Activated naive CD8-positive, alpha-beta T cell treated with anti-CD3 and anti-CD28 coated beads for 36 hours (primary cell): ENCODE data around the gene RASIP1. TPM values are rescaled to one million over a fixed set of nuclear protein-coding genes. Genes with fewer than 3 reads are reported as not detected.
"Not testable (repeated sequence)": the region's sequence is repeated elsewhere in the genome, so short reads cannot be mapped to it uniquely, and the experiment has no call there.

Source experiments
- DNase-seq: peaks from one replicate; pipeline ENCODE4 v3.0.0; 2021
- H3K27ac Mint-ChIP-seq: one replicate; pipeline ENCODE4 v1.8.0; 2022; ENCODE audit warnings: mild to moderate bottlenecking, moderate library complexity, mixed read lengths
- H3K27me3 Mint-ChIP-seq: one replicate; pipeline ENCODE4 v1.8.0; 2022; ENCODE audit warnings: mild to moderate bottlenecking, mixed read lengths
- H3K36me3 Mint-ChIP-seq: one replicate; pipeline ENCODE4 v1.8.0; 2021; ENCODE audit warnings: mild to moderate bottlenecking, mixed read lengths
- H3K4me1 Mint-ChIP-seq: one replicate; pipeline ENCODE4 v1.8.0; 2021; ENCODE audit warnings: mixed read lengths
- H3K4me3 Mint-ChIP-seq: one replicate; pipeline ENCODE4 v1.8.0; 2022; ENCODE audit warnings: mild to moderate bottlenecking, moderate library complexity, mixed read lengths
- H3K9me3 Mint-ChIP-seq: one replicate; pipeline ENCODE4 v1.8.0; 2022; ENCODE audit warnings: mixed read lengths
- total RNA-seq, 2 experiments: library from RNA; stranded (reverse); gene quantifications; one replicate each; pipeline ENCODE4 v1.2.3, GENCODE V29; 2021

The RASIP1 gene
- total RNA-seq, 2 experiments from 2014 or later, result 0.40 to 0.49 TPM

- no peaks in the 10 kb centered on the region for H3K9me3 Mint-ChIP-seq
- peak; percentile 41 for DNase-seq
- H3K27ac Mint-ChIP-seq, result no peak overlapping the region
- H3K27me3 Mint-ChIP-seq, result no peaks in the 10 kb centered on the region
- H3K36me3 Mint-ChIP-seq, result no peaks in the 10 kb centered on the region
- peaks cover 1% of the 10 kb centered on the region for H3K4me1 Mint-ChIP-seq
- peak overlapping the region; percentile 50 for H3K4me3 Mint-ChIP-seq
Measured at GRCh38 chr19:48683349-48683748, 57.1 kb downstream of the RASIP1 start.

GRCh38 chr19:48681127-48681470 lies 59.3 kb downstream of the RASIP1 start:
- no peak for DNase-seq
- H3K36me3 Mint-ChIP-seq, result no peaks in the 10 kb centered on the region
- no peaks in the 10 kb centered on the region for H3K27me3 Mint-ChIP-seq
- no peak overlapping the region for H3K4me3 Mint-ChIP-seq
- H3K9me3 Mint-ChIP-seq, result no peaks in the 10 kb centered on the region
- H3K4me1 Mint-ChIP-seq, result peaks cover 1% of the 10 kb centered on the region
- no peak overlapping the region for H3K27ac Mint-ChIP-seq

- DNase-seq, result no peak
- peaks cover 1% of the 10 kb centered on the region for H3K4me1 Mint-ChIP-seq
- H3K9me3 Mint-ChIP-seq, result no peaks in the 10 kb centered on the region
- no peak overlapping the region for H3K4me3 Mint-ChIP-seq
- H3K36me3 Mint-ChIP-seq, result no peaks in the 10 kb centered on the region
- H3K27ac Mint-ChIP-seq, result no peak overlapping the region
- H3K27me3 Mint-ChIP-seq, result no peaks in the 10 kb centered on the region
Measured at GRCh38 chr19:48680436-48681126, 59.8 kb downstream of the RASIP1 start.

- DNase-seq, H3K9me3 Mint-ChIP-seq, H3K4me1 Mint-ChIP-seq, H3K27me3 Mint-ChIP-seq, H3K4me3 Mint-ChIP-seq, H3K36me3 Mint-ChIP-seq, H3K27ac Mint-ChIP-seq: not testable (repeated sequence)
Measured at GRCh38 chr19:48680006-48680405, 60.4 kb downstream of the RASIP1 start.

GRCh38 chr19:48678201-48678600 lies 62.2 kb downstream of the RASIP1 start:
- no peaks in the 10 kb centered on the region for H3K27me3 Mint-ChIP-seq
- H3K4me3 Mint-ChIP-seq, result no peak overlapping the region
- H3K27ac Mint-ChIP-seq, result no peak overlapping the region
- no peak for DNase-seq
- H3K4me1 Mint-ChIP-seq, result peaks cover 8% of the 10 kb centered on the region
- no peaks in the 10 kb centered on the region for H3K9me3 Mint-ChIP-seq
- no peaks in the 10 kb centered on the region for H3K36me3 Mint-ChIP-seq

- H3K4me3 Mint-ChIP-seq, result no peak overlapping the region
- no peak for DNase-seq
- no peaks in the 10 kb centered on the region for H3K36me3 Mint-ChIP-seq
- peaks cover 7% of the 10 kb centered on the region for H3K4me1 Mint-ChIP-seq
- H3K9me3 Mint-ChIP-seq, result no peaks in the 10 kb centered on the region
- H3K27ac Mint-ChIP-seq, result no peak overlapping the region
- no peaks in the 10 kb centered on the region for H3K27me3 Mint-ChIP-seq
Measured at GRCh38 chr19:48676887-48677286, 63.5 kb downstream of the RASIP1 start.

- DNase-seq, result no peak
- H3K36me3 Mint-ChIP-seq, result no peaks in the 10 kb centered on the region
- H3K27me3 Mint-ChIP-seq, result no peaks in the 10 kb centered on the region
- no peak overlapping the region for H3K4me3 Mint-ChIP-seq
- H3K4me1 Mint-ChIP-seq, result peaks cover 7% of the 10 kb centered on the region
- H3K27ac Mint-ChIP-seq, result no peak overlapping the region
- H3K9me3 Mint-ChIP-seq, result no peaks in the 10 kb centered on the region
Measured at GRCh38 chr19:48676487-48676886, 63.9 kb downstream of the RASIP1 start.

- Mint-ChIP-seq H3K4me3 (peak overlapping the region; percentile 25), H3K4me1 (peaks cover 7% of the 10 kb centered on the region), H3K27ac (no peak overlapping the region), H3K36me3 (no peaks in the 10 kb centered on the region), H3K9me3 (no peaks in the 10 kb centered on the region), H3K27me3 (no peaks in the 10 kb centered on the region)
- peak; percentile 76 for DNase-seq
Measured at GRCh38 chr19:48674921-48675824, 65.2 kb downstream of the RASIP1 start.

- no peaks in the 10 kb centered on the region for H3K27me3 Mint-ChIP-seq
- H3K36me3 Mint-ChIP-seq, result no peaks in the 10 kb centered on the region
- peaks cover 3% of the 10 kb centered on the region for H3K9me3 Mint-ChIP-seq
- H3K4me3 Mint-ChIP-seq, result no peak overlapping the region
- DNase-seq, result no peak
- no peak overlapping the region for H3K27ac Mint-ChIP-seq
- peaks cover 7% of the 10 kb centered on the region for H3K4me1 Mint-ChIP-seq
Measured at GRCh38 chr19:48674216-48674809, 66.1 kb downstream of the RASIP1 start.

- H3K36me3 Mint-ChIP-seq, result no peaks in the 10 kb centered on the region
- no peak for DNase-seq
- H3K4me3 Mint-ChIP-seq, result no peak overlapping the region
- peaks cover 7% of the 10 kb centered on the region for H3K4me1 Mint-ChIP-seq
- H3K27me3 Mint-ChIP-seq, result no peaks in the 10 kb centered on the region
- H3K27ac Mint-ChIP-seq, result no peak overlapping the region
- H3K9me3 Mint-ChIP-seq, result peaks cover 3% of the 10 kb centered on the region
Measured at GRCh38 chr19:48673436-48674100, 66.8 kb downstream of the RASIP1 start.

GRCh38 chr19:48672994-48673393 lies 67.4 kb downstream of the RASIP1 start, which contains the start of gene NTN5:
TSS of gene NTN5 (minus strand) at chr19:48673017. CDS start at chr19:48670986, 2,031 bp downstream.
- Mint-ChIP-seq H3K9me3 (peaks cover 3% of the 10 kb centered on the region), H3K27me3 (no peaks in the 10 kb centered on the region), H3K27ac (no peak within 1 kb of the TSS), H3K4me3 (no peak within 1 kb of the TSS), H3K36me3 (no peaks in the 10 kb centered on the region), H3K4me1 (peaks cover 7% of the 10 kb centered on the region)
- DNase-seq, result no peak

GRCh38 chr19:48671446-48671995 lies 68.9 kb downstream of the RASIP1 start:
- no peak for DNase-seq
- H3K27ac Mint-ChIP-seq, result no peak overlapping the region
- no peak overlapping the region for H3K4me3 Mint-ChIP-seq
- peaks cover 3% of the 10 kb centered on the region for H3K9me3 Mint-ChIP-seq
- no peaks in the 10 kb centered on the region for H3K36me3 Mint-ChIP-seq
- H3K27me3 Mint-ChIP-seq, result no peaks in the 10 kb centered on the region
- H3K4me1 Mint-ChIP-seq, result peaks cover 7% of the 10 kb centered on the region

- Mint-ChIP-seq H3K4me3 (no peak overlapping the region), H3K27me3 (no peaks in the 10 kb centered on the region), H3K9me3 (peaks cover 3% of the 10 kb centered on the region), H3K36me3 (no peaks in the 10 kb centered on the region), H3K4me1 (peaks cover 7% of the 10 kb centered on the region), H3K27ac (no peak overlapping the region)
- DNase-seq, result no peak
Measured at GRCh38 chr19:48670699-48671445, 69.5 kb downstream of the RASIP1 start.
